ENCODE data around the gene BRINP2.

The BRINP2 gene

DNA sequence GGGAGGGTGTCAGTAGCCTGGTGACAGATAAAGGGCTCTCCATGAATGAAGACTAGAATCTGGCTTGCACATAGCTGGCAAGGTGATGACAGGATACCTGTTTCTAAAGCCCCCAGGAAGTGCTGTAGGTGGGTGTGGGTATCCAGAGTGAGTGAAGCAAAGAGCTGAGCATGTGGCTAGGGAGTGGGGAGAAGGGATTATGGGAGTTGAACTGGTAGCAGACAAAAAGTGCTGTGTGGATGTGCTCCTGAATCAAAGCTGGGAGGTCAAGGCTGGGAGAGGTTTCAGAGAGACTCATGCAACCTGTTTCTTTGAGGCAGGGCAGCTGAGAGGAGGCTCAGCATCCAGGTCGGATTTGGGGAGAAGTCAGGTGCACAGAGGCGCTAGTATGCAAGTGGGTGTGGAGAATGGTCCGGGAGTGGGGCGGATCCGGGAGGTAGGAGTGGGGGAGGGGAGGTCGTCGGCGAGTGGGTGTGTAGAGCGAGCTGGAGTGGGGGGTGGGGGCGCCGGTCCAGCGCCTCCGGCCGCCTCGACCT, 6.8 kb upstream of the BRINP2 start:
- Histone ChIP-seq H3K4me3 (replicated peaks; ENCODE audit: insufficient read depth, low read length) (no peak overlapping the region), H3K27me3 (ENCODE audit: insufficient read depth, poor library complexity, severe bottlenecking) (peaks cover 28% of the 10 kb centered on the region), H3K27ac (replicated peaks) (no peak overlapping the region)
- no peak for DNase-seq (ENCODE audit: low read depth in 1 of 2, low spot score in 1 of 2)
- TF ChIP-seq POLR2AphosphoS5 (IDR thresholded peaks at IDR 0.05; ENCODE audit: low read depth) (no peak), GABPA (IDR thresholded peaks at IDR 0.05; ENCODE audit: low read depth) (no peak), SPI1 (IDR thresholded peaks at IDR 0.05; ENCODE audit: borderline replicate concordance, low read depth) (no peak), REST (IDR thresholded peaks at IDR 0.05; ENCODE audit: insufficient replicate concordance, low read depth) (no peak)
- TF ChIP-seq, protein P1, sequence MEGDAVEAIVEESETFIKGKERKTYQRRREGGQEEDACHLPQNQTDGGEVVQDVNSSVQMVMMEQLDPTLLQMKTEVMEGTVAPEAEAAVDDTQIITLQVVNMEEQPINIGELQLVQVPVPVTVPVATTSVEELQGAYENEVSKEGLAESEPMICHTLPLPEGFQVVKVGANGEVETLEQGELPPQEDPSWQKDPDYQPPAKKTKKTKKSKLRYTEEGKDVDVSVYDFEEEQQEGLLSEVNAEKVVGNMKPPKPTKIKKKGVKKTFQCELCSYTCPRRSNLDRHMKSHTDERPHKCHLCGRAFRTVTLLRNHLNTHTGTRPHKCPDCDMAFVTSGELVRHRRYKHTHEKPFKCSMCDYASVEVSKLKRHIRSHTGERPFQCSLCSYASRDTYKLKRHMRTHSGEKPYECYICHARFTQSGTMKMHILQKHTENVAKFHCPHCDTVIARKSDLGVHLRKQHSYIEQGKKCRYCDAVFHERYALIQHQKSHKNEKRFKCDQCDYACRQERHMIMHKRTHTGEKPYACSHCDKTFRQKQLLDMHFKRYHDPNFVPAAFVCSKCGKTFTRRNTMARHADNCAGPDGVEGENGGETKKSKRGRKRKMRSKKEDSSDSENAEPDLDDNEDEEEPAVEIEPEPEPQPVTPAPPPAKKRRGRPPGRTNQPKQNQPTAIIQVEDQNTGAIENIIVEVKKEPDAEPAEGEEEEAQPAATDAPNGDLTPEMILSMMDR (IDR thresholded peaks at IDR 0.05; ENCODE audit: insufficient read depth, low read length), result no peak

GRCh38 chr1:177164380-177165068, 6.2 kb upstream of the BRINP2 start, which contains the start of gene ASTN1:
TSS of gene ASTN1 (minus strand) at chr1:177164712. CDS start at chr1:177164676, 36 bp downstream.
- no peak for DNase-seq (ENCODE audit: low read depth in 1 of 2, low spot score in 1 of 2)
- peaks cover 29% of the 10 kb centered on the region for H3K27me3 ChIP-seq (ENCODE audit: insufficient read depth, poor library complexity, severe bottlenecking)
- TF ChIP-seq SPI1 (IDR thresholded peaks at IDR 0.05; ENCODE audit: borderline replicate concordance, low read depth) (no peak), POLR2AphosphoS5 (IDR thresholded peaks at IDR 0.05; ENCODE audit: low read depth) (no peak), REST (IDR thresholded peaks at IDR 0.05; ENCODE audit: insufficient replicate concordance, low read depth) (no peak)
- TF ChIP-seq, protein P1 (IDR thresholded peaks at IDR 0.05; ENCODE audit: insufficient read depth, low read length), result no peak
- no peak within 1 kb of the TSS for H3K27ac ChIP-seq (replicated peaks)
- H3K4me3 ChIP-seq (replicated peaks; ENCODE audit: insufficient read depth, low read length), result no peak within 1 kb of the TSS

GRCh38 chr1:177165069-177165439, 5.7 kb upstream of the BRINP2 start:
- H3K4me3 ChIP-seq (replicated peaks; ENCODE audit: insufficient read depth, low read length), result no peak overlapping the region
- H3K27ac ChIP-seq (replicated peaks), result no peak overlapping the region
- H3K27me3 ChIP-seq (ENCODE audit: insufficient read depth, poor library complexity, severe bottlenecking), result peaks cover 32% of the 10 kb centered on the region
- no peak for DNase-seq (ENCODE audit: low read depth in 1 of 2, low spot score in 1 of 2)
- no peak for TF ChIP-seq REST (IDR thresholded peaks at IDR 0.05; ENCODE audit: insufficient replicate concordance, low read depth)
- no peak for TF ChIP-seq POLR2AphosphoS5 (IDR thresholded peaks at IDR 0.05; ENCODE audit: low read depth)
- no peak for TF ChIP-seq SPI1 (IDR thresholded peaks at IDR 0.05; ENCODE audit: borderline replicate concordance, low read depth)
- TF ChIP-seq, protein P1 (IDR thresholded peaks at IDR 0.05; ENCODE audit: insufficient read depth, low read length), result no peak
- no peak for TF ChIP-seq GABPA (IDR thresholded peaks at IDR 0.05; ENCODE audit: low read depth)

All from HL-60 (cell line).